SK-N-MC (cell line): Measurements from ENCODE around the gene LAMA3.

Experiments used
- EZH2 ChIP-seq: fragments of 200-600 bp; sonication (generic); IDR thresholded peaks from one replicate; pipeline ENCODE4 v1.6.1; 2017; ENCODE audit warnings: antibody characterized with exemption
- POLR2AphosphoS5 ChIP-seq: IDR thresholded peaks from 2 replicates; pipeline ENCODE4 v1.6.1; 2012; ENCODE audit warnings: mild to moderate bottlenecking, low read depth, low read length, borderline replicate concordance

DNA sequence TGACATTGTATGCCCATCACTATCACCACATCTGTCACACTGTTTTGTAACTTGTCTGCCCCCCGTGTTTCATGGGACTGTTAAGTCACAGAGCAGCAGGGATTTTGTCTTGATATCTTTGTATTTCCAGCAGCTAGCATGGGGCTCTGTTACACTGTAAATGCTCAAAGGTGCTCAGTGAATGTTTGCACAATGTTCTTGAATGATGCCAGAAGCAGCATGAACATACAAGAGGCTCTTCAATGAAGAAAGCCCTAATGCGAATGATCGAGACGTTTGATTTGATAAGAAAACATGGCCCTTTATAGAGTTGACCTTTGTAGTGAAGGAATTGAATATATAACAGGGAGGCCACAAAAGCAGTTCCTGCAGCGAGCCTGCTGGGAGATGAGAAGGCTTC is 204.4 kb downstream of the LAMA3 start:
- TF ChIP-seq POLR2AphosphoS5 (no peak), EZH2 (no peak)
